ENCODE results near the gene ARHGEF16.

The ARHGEF16 gene

DNA sequence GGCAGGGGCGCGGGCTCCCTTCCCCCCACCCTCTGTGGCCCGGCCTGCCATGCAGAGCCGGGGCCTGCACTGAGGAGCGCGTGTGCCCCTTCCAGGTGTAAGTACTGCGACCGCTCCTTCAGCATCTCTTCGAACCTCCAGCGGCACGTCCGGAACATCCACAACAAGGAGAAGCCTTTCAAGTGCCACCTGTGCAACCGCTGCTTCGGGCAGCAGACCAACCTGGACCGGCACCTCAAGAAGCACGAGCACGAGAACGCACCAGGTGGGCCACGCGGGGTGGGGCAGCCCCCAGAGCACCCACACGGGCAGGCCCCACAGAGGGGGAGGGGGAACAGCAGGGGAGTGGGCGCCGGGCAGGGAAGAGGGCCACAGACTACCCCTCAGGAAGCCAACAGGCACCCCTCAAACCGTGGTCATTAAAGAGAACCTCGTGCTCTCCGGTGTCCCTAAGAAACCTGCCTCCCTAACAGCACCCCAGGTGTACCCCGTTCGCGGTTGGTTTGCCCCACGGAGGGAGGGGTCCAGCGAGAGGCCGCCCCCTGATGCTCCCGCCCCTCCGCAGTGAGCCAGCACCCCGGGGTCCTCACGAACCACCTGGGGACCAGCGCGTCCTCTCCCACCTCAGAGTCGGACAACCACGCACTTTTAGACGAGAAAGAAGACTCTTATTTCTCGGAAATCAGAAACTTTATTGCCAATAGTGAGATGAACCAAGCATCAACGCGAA lies 28.8 kb upstream of the ARHGEF16 start:
- H3K4me3 ChIP-seq (IDR thresholded peaks at IDR 0.05; ENCODE audit: insufficient read depth, low read depth, low read length), result no peak overlapping the region
- H2AFZ ChIP-seq (ENCODE audit: low read depth), result no peak overlapping the region
- no peaks in the 10 kb centered on the region for H3K36me3 ChIP-seq (ENCODE audit: insufficient read depth)
- no peak overlapping the region for H3K27ac ChIP-seq
- H3K79me2 ChIP-seq (ENCODE audit: insufficient read depth, low read depth), result no peaks in the 10 kb centered on the region
- TF ChIP-seq CTCF (conservative IDR thresholded peaks at IDR 0.05; ENCODE audit: low read depth, low read length), result no peak
- no peaks in the 10 kb centered on the region for H4K20me1 ChIP-seq (ENCODE audit: insufficient read depth)
- no peak overlapping the region for H3K9ac ChIP-seq
- H3K27me3 ChIP-seq (ENCODE audit: insufficient read depth, low read depth), result peaks cover 99% of the 10 kb centered on the region
- H3K4me2 ChIP-seq, result no peak overlapping the region
- no peaks in the 10 kb centered on the region for H3K4me1 ChIP-seq (ENCODE audit: low read depth, poor library complexity, severe bottlenecking)

DNA sequence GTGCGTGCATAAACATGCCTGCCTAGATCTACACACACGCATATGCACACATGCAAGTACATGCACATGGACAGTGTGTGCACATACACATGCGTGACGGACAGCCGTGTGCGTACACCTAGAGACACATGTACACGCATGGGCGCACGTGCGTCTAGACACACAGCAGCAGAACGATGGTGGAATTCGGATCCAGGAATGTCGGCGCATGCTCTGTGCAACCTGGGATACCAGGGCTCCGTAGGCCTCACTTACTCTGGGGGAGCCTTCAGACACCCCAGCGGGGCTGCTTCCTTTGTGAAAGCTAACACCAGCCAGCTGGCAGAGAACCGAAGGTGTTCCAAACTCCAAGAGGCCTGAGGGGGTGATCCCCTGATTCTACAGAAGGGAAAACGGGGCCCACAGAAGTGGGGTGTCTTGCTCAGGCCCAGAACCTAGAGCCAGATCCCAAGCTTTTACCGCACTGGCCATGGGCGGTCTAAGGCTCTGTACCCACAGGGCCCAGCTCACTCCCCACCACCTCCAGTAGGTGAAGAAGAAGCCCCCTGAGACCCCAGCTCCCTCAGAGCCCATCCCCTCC lies 27.4 kb upstream of the ARHGEF16 start:
- H3K9ac ChIP-seq, result no peak overlapping the region
- no peak overlapping the region for H2AFZ ChIP-seq (ENCODE audit: low read depth)
- no peak overlapping the region for H3K4me2 ChIP-seq
- no peaks in the 10 kb centered on the region for H3K79me2 ChIP-seq (ENCODE audit: insufficient read depth, low read depth)
- H3K27me3 ChIP-seq (ENCODE audit: insufficient read depth, low read depth), result peaks cover 96% of the 10 kb centered on the region
- no peak overlapping the region for H3K27ac ChIP-seq
- H3K4me3 ChIP-seq (IDR thresholded peaks at IDR 0.05; ENCODE audit: insufficient read depth, low read depth, low read length), result no peak overlapping the region
- no peaks in the 10 kb centered on the region for H3K36me3 ChIP-seq (ENCODE audit: insufficient read depth)
- H3K4me1 ChIP-seq (ENCODE audit: low read depth, poor library complexity, severe bottlenecking), result no peaks in the 10 kb centered on the region
- TF ChIP-seq CTCF (conservative IDR thresholded peaks at IDR 0.05; ENCODE audit: low read depth, low read length), result no peak
- H4K20me1 ChIP-seq (ENCODE audit: insufficient read depth), result no peaks in the 10 kb centered on the region

- Histone ChIP-seq H3K4me3 (IDR thresholded peaks at IDR 0.05; ENCODE audit: insufficient read depth, low read depth, low read length) (no peak overlapping the region), H3K4me1 (ENCODE audit: low read depth, poor library complexity, severe bottlenecking) (no peaks in the 10 kb centered on the region), H2AFZ (ENCODE audit: low read depth) (no peak overlapping the region), H3K27ac (no peak overlapping the region), H3K9ac (no peak overlapping the region), H3K36me3 (ENCODE audit: insufficient read depth) (no peaks in the 10 kb centered on the region), H3K27me3 (ENCODE audit: insufficient read depth, low read depth) (peaks cover 96% of the 10 kb centered on the region), H4K20me1 (ENCODE audit: insufficient read depth) (no peaks in the 10 kb centered on the region), H3K4me2 (no peak overlapping the region), H3K79me2 (ENCODE audit: insufficient read depth, low read depth) (no peaks in the 10 kb centered on the region)
- no peak for TF ChIP-seq CTCF (conservative IDR thresholded peaks at IDR 0.05; ENCODE audit: low read depth, low read length)
Measured at GRCh38 chr1:3427711-3428704, 26.5 kb upstream of the ARHGEF16 start.

- Histone ChIP-seq H3K36me3 (ENCODE audit: insufficient read depth) (no peaks in the 10 kb centered on the region), H3K27ac (no peak overlapping the region), H2AFZ (ENCODE audit: low read depth) (no peak overlapping the region), H3K79me2 (ENCODE audit: insufficient read depth, low read depth) (no peaks in the 10 kb centered on the region), H4K20me1 (ENCODE audit: insufficient read depth) (no peaks in the 10 kb centered on the region), H3K4me3 (IDR thresholded peaks at IDR 0.05; ENCODE audit: insufficient read depth, low read depth, low read length) (no peak overlapping the region), H3K4me1 (ENCODE audit: low read depth, poor library complexity, severe bottlenecking) (no peaks in the 10 kb centered on the region), H3K4me2 (no peak overlapping the region), H3K27me3 (ENCODE audit: insufficient read depth, low read depth) (peaks cover 95% of the 10 kb centered on the region), H3K9ac (no peak overlapping the region)
- no peak for TF ChIP-seq CTCF (conservative IDR thresholded peaks at IDR 0.05; ENCODE audit: low read depth, low read length)
Measured at GRCh38 chr1:3428899-3429298, 25.6 kb upstream of the ARHGEF16 start.
